ENCODE measurements around the gene AUNIP.
A peak's percentile ranks its signal among the peaks of the same experiment; 100 is the strongest.

The AUNIP gene

DNA sequence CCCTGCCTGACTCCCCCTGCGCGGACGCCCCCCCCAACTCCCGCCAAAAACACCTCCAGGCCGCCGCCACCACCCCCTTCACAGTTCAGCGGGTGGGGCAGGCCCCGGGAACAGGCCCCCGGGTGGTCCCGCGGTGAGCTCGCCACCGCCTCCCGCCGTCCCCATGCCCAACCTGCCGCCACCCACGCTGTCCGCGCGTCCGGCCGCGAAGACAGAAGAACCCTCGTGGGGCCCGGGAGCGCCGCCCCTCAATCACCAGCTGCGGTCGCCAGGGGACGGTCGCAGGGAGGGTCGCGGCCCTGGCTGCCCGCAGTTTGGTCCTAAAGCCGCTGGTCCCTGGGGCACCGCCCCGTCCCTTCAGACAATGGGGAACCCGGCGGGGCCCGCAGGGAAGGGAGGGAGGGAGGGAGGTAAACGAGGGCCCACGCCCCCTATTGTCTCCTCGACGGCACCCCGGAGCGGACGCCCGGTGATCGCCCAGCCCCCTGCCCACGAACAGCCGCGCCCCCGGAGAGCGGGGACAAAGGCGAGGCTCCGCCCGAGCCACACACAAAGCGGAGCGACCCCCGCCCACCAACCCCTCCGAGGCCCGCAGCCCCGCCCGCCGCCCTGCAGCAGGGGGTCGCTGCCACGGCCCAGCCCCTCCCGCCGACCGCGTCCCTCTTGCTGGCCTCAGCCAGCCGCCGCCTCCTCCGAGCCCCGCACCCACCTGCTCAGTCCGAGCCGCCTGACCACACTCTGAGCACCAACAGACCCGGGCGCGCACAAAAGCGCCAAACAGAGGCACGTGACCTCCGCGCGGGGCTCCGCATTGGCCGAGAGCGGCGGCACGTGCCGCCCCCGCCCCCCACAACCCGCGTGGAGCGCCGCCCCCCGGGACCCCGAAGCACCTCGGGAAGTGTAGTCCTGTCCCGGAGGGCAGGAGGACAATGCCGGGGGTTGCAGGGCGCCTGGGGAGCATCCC is 46.7 kb upstream of the AUNIP start, which contains the start of gene STMN1:
Gene STMN1 (minus strand): TSS at position 740 of the 964 bp plus-strand sequence. CDS start 1,743 bp downstream, outside the sequence.
- H3K9me3 Mint-ChIP-seq, result no peaks in the 10 kb centered on the region
- peak within 1 kb of the TSS; percentile 96 for H3K4me3 Mint-ChIP-seq
- H3K27me3 Mint-ChIP-seq (ENCODE audit: low read depth, poor library complexity), result no peaks in the 10 kb centered on the region
- H3K27ac Mint-ChIP-seq, result peak within 1 kb of the TSS; percentile 56
- peaks cover 53% of the 10 kb centered on the region for H3K4me1 Mint-ChIP-seq
- H3K36me3 Mint-ChIP-seq (ENCODE audit: low read depth), result peaks cover 34% of the 10 kb centered on the region
- DNase-seq, result peak; percentile 95
- TF ChIP-seq, protein P1, sequence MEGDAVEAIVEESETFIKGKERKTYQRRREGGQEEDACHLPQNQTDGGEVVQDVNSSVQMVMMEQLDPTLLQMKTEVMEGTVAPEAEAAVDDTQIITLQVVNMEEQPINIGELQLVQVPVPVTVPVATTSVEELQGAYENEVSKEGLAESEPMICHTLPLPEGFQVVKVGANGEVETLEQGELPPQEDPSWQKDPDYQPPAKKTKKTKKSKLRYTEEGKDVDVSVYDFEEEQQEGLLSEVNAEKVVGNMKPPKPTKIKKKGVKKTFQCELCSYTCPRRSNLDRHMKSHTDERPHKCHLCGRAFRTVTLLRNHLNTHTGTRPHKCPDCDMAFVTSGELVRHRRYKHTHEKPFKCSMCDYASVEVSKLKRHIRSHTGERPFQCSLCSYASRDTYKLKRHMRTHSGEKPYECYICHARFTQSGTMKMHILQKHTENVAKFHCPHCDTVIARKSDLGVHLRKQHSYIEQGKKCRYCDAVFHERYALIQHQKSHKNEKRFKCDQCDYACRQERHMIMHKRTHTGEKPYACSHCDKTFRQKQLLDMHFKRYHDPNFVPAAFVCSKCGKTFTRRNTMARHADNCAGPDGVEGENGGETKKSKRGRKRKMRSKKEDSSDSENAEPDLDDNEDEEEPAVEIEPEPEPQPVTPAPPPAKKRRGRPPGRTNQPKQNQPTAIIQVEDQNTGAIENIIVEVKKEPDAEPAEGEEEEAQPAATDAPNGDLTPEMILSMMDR (IDR thresholded peaks at IDR 0.05), result no peak

DNA sequence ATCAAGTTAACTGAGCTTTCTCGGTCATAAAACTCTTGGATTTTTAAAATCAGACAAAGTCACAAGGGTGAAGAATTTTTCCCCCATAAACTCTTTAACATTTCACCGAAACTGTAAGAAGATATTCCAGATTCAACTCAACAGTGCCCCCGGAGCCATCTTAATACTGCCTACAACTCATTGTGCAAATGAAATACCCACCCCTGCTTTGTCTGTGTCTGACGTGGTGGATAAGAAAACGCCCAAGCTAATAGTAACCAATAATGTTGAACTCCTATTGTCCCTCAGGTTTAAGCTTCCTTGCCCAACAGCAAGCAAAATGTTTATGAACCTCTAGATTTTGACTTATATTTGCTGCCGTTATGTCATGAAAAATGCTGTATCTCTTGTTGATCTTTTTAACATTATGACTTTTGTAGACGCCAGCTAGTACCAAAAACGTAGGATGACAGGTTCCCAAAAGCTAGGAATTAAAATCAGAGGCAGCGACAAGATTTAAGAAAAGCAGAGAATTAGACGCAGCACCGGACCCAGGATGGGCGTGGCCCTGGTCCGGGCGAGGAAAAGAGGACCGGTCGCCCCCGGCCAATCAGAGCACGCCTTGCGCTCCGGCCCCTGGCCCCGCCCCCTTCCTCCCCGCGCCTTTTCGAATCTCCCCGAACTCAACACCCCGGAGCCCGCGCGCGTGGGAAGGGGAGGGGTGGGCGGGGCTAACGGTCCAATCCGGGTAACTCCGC is 45.9 kb upstream of the AUNIP start:
- peak overlapping the region; percentile 66 for H3K27ac Mint-ChIP-seq
- peak overlapping the region; percentile 96 for H3K4me3 Mint-ChIP-seq
- no peaks in the 10 kb centered on the region for H3K9me3 Mint-ChIP-seq
- TF ChIP-seq, protein P1 (IDR thresholded peaks at IDR 0.05), result no peak
- peaks cover 62% of the 10 kb centered on the region for H3K4me1 Mint-ChIP-seq
- H3K27me3 Mint-ChIP-seq (ENCODE audit: low read depth, poor library complexity), result no peaks in the 10 kb centered on the region
- peak; percentile 98 for DNase-seq
- H3K36me3 Mint-ChIP-seq (ENCODE audit: low read depth), result peaks cover 43% of the 10 kb centered on the region

DNA sequence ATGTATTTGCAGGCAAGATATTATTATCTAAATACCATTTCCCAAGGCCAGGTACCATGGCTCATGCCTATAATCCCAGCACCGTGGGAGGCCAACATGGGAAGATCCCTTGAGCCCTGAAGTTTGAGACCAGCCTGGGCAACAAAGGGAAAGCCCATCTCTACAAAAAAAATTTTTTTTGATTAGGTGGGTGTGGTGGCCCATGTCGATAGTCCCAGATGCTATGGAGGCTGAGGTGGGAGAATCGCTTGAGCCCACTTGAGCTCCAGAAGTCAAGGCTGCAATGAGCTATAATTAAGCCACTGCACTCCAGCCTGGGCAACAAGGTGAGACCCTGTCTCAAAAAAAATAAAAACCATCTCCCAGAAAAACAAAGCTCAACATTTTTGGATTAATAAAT is 44.7 kb upstream of the AUNIP start:
- peaks cover 50% of the 10 kb centered on the region for H3K36me3 Mint-ChIP-seq (ENCODE audit: low read depth)
- peak overlapping the region; percentile 96 for H3K4me3 Mint-ChIP-seq
- DNase-seq, result no peak
- TF ChIP-seq, protein P1 (IDR thresholded peaks at IDR 0.05), result no peak
- no peaks in the 10 kb centered on the region for H3K9me3 Mint-ChIP-seq
- H3K4me1 Mint-ChIP-seq, result peaks cover 67% of the 10 kb centered on the region
- H3K27me3 Mint-ChIP-seq (ENCODE audit: low read depth, poor library complexity), result no peaks in the 10 kb centered on the region
- no peak overlapping the region for H3K27ac Mint-ChIP-seq

DNA sequence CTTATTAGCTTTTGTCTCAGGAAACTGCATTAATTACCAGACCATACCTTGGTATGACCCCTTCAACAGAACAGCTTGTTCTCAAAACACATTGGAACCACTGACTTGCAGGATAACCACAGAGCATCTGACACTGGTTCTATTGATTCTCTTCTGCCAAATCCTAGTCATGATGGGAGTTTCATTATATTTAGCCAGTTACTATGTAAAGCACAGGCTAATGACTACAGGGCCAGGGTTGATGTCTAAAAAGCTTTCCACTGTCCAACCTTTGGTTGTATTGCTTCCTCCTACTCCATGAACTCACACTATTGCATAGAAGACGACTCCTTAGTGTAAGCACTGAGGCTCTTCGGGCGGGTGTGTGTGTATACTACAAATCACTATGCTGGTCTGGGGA is 43.2 kb upstream of the AUNIP start:
- Mint-ChIP-seq H3K9me3 (no peaks in the 10 kb centered on the region), H3K36me3 (ENCODE audit: low read depth) (peaks cover 58% of the 10 kb centered on the region), H3K4me1 (peaks cover 75% of the 10 kb centered on the region), H3K27me3 (ENCODE audit: low read depth, poor library complexity) (no peaks in the 10 kb centered on the region), H3K27ac (no peak overlapping the region), H3K4me3 (peak overlapping the region; percentile 54)
- TF ChIP-seq, protein P1 (IDR thresholded peaks at IDR 0.05), result no peak
- no peak for DNase-seq

DNA sequence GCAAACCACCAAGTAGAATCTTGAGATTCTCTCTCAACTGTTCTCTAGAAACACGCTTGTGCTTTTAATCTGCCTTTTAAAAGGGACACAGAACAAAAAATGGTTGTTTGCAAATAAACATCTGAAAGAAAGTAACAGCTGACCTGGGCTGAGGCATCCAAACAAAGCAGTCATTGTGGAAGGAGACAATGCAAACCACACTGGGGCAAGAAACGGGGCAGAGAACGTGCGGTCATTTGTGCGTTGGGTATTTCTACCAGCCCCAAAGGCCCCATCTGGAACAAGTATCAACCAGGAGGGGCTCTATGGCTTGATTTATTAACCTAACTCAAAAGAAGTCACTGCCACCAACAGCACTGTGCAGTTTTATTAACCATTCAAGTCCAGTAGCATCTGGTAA is 41.0 kb upstream of the AUNIP start:
- Mint-ChIP-seq H3K27me3 (ENCODE audit: low read depth, poor library complexity) (no peaks in the 10 kb centered on the region), H3K9me3 (no peaks in the 10 kb centered on the region), H3K4me3 (no peak overlapping the region), H3K27ac (peak overlapping the region; percentile 29), H3K4me1 (peaks cover 86% of the 10 kb centered on the region), H3K36me3 (ENCODE audit: low read depth) (peaks cover 64% of the 10 kb centered on the region)
- DNase-seq, result no peak
- TF ChIP-seq, protein P1 (IDR thresholded peaks at IDR 0.05), result no peak

Measured in nephron progenitor cell (in vitro differentiated cells).